Panc1 (cell line): ENCODE data around the gene RNF220. TPM values are rescaled to one million over a fixed set of nuclear protein-coding genes. Genes with fewer than 3 reads are reported as not detected.
A peak's percentile ranks its signal among the peaks of the same experiment; 100 is the strongest.

Experiments
- ATAC-seq: fragments of 200-7000 bp; cut with Tn5 transposase; 2 replicates; pipeline ENCODE4 v1.9.1; 2020; ENCODE audit warnings: mild to moderate bottlenecking, moderate library complexity
- BruUV-seq: library from RNA; stranded (reverse); fragments of 400-500 nt; replicated peaks from 2 replicates; lab custom pipeline; 2021; lab: Mats Ljungman, UMichigan
- CTCF ChIA-PET: fragments of 300-600 bp; sonication (Branson Sonifier 250); formaldehyde crosslinking; loops from one replicate; lab custom pipeline; 2022; ENCODE audit warnings: antibody characterized with exemption; lab: Charles Lee
- POLR2A ChIA-PET: fragments of 300-600 bp; sonication (Branson Sonifier 250); formaldehyde crosslinking; loops from one replicate; lab custom pipeline; 2022; ENCODE audit warnings: antibody characterized with exemption; lab: Charles Lee
- DNase-seq: peaks from one replicate; pipeline ENCODE4 v3.0.0-alpha.2; 2010; ENCODE audit warnings: low read depth, low spot score
- H3K27ac ChIP-seq: 2 replicates; pipeline ENCODE4 v1.5.1; 2011; ENCODE audit warnings: mild to moderate bottlenecking, low read length, inconsistent platforms
- H3K27me3 ChIP-seq: fragments of 200-500 bp; sonication (Bioruptor generic); 2 replicates; pipeline ENCODE4 v1.6.0; 2014; ENCODE audit warnings: low read length, inconsistent platforms; ENCODE audit not compliant: control insufficient read depth, insufficient read depth
- H3K36me3 ChIP-seq: fragments of 200-500 bp; sonication (Bioruptor generic); 2 replicates; pipeline ENCODE4 v1.5.1; 2014; ENCODE audit warnings: inconsistent platforms, mild to moderate bottlenecking, low read length, moderate library complexity; ENCODE audit not compliant: control insufficient read depth, insufficient read depth
- H3K4me1 ChIP-seq: 2 replicates; pipeline ENCODE4 v1.5.1; 2011; ENCODE audit warnings: inconsistent platforms, mild to moderate bottlenecking, low read length, moderate library complexity; ENCODE audit not compliant: control insufficient read depth, insufficient read depth
- H3K4me3 ChIP-seq, 2 experiments: 2 replicates each; pipeline ENCODE4 v1.5.1; 2011 to 2012; ENCODE audit warnings: low read depth in 2 of 2, low read length in 2 of 2, mild to moderate bottlenecking in 2 of 2, inconsistent platforms in 1 of 2, moderate library complexity in 1 of 2
- H3K9me3 ChIP-seq: fragments of 200-500 bp; sonication (Bioruptor generic); 2 replicates; pipeline ENCODE4 v1.5.1; 2014; ENCODE audit warnings: low read depth, mild to moderate bottlenecking, inconsistent platforms, low read length, moderate library complexity; ENCODE audit not compliant: control insufficient read depth, insufficient read depth
- CTCF ChIP-seq: fragments of 450-650 bp; IDR thresholded peaks from 2 replicates; pipeline ENCODE4 v1.5.1; 2017; ENCODE audit warnings: mild to moderate bottlenecking
- POLR2AphosphoS5 ChIP-seq: IDR thresholded peaks from 2 replicates; pipeline ENCODE4 v1.6.1; 2012; ENCODE audit warnings: mild to moderate bottlenecking, low read depth, low read length, moderate library complexity
- REST ChIP-seq, 2 experiments: IDR thresholded peaks; 2 replicates each; pipeline ENCODE4 v1.6.1; 2011 to 2012; ENCODE audit warnings: low read depth in 2 of 2, control low read depth in 1 of 2, low read length in 1 of 2, mild to moderate bottlenecking in 1 of 2, moderate library complexity in 1 of 2; ENCODE audit not compliant: insufficient read depth in 1 of 2
- SIN3A ChIP-seq: IDR thresholded peaks from 2 replicates; pipeline ENCODE4 v1.6.1; 2012; ENCODE audit warnings: low read depth, mild to moderate bottlenecking, low read length, moderate library complexity, borderline replicate concordance; ENCODE audit not compliant: insufficient read depth
- TCF7L2 ChIP-seq: IDR thresholded peaks from 2 replicates; pipeline ENCODE4 v1.6.1; 2011; ENCODE audit warnings: mild to moderate bottlenecking, low read depth, low read length, inconsistent platforms
- in situ Hi-C: cut with HindIII; loops from 2 replicates; pipeline ENCODE4 v1.10.0; 2016; ENCODE audit warnings: low sequenced_read_pairs, low pct_unique_long_range_greater_than_20kb
- intact Hi-C: fragments of 100-400 bp; cut with micrococcal nuclease; formaldehyde crosslinking; loops from one replicate; pipeline ENCODE4 v1.10.0; 2022; ENCODE audit not compliant: unreplicated experiment
- total RNA-seq: library from RNA; stranded (reverse); gene quantifications from one replicate; pipeline ENCODE4 v1.2.1, GENCODE V29; 2021; ENCODE audit not compliant: unreplicated experiment

Gene RNF220
- total RNA-seq, 1 experiment from 2014 or later: 64.9 TPM

DNA sequence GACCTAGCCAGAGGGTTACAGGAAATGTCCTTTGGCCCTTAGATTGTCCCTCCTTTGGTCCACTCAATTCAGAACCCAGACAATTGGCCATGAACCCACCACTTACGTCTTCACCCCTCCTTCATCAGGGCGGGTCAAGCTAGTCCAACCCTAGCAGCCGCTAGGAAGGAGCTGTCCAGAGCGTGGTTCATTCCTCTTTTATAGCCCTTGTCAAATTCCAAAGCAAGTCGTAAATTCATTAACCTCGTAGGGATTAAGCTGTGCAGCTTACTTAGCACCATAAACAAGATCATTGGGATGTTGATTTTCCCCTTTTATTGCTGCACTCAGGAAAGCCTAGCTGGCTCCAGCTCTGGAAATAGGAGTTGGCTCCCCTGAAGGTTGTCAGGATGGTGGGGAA, 179.1 kb downstream of the RNF220 start:
- Histone ChIP-seq H3K4me1 (peaks cover 17% of the 10 kb centered on the region), H3K36me3 (no peaks in the 10 kb centered on the region), H3K9me3 (no peaks in the 10 kb centered on the region), H3K27ac (no peak overlapping the region), H3K27me3 (no peaks in the 10 kb centered on the region), H3K4me3 (no peak overlapping the region)
- ChIA-PET POLR2A (interaction anchor here (0.6 kb wide), 1 partner anchor 336 kb away, joined by 3 read pairs; no protein-coding TSS in a partner anchor), CTCF (interaction anchor here (0.5 kb wide), 1 partner anchor 503 kb away, joined by 7 read pairs; no protein-coding TSS in a partner anchor)
- no TSS peak for BruUV-seq
- ATAC-seq (no peak), DNase-seq (no peak)
- intact Hi-C loops (no loop called here), in situ Hi-C loops (no loop called here)
- TF ChIP-seq POLR2AphosphoS5: no peak
- TF ChIP-seq CTCF: no peak
- no peak for TF ChIP-seq SIN3A
- TF ChIP-seq REST (IDR thresholded peaks at IDR 0.05; ENCODE audit: insufficient read depth in 1 of 2, low read depth in 2 of 2, low read length in 1 of 2): peak; percentile 46 to 52; a peak in 2 of 4 replicates
- no peak for TF ChIP-seq TCF7L2

GRCh38 chr1:44585315-44585920, 180.4 kb downstream of the RNF220 start:
- Histone ChIP-seq H3K27ac (0 out of 2 replicates have a peak overlapping the region, but pooled peaks have one; percentile 39), H3K9me3 (no peaks in the 10 kb centered on the region), H3K27me3 (no peaks in the 10 kb centered on the region), H3K4me3 (no peak overlapping the region), H3K36me3 (no peaks in the 10 kb centered on the region), H3K4me1 (peaks cover 17% of the 10 kb centered on the region)
- no peak for TF ChIP-seq SIN3A
- TF ChIP-seq REST (IDR thresholded peaks at IDR 0.05; ENCODE audit: insufficient read depth in 1 of 2, low read depth in 2 of 2, low read length in 1 of 2): no peak
- no peak for TF ChIP-seq CTCF
- TF ChIP-seq TCF7L2: no peak
- no peak for TF ChIP-seq POLR2AphosphoS5
- ATAC-seq (no peak), DNase-seq (no peak)
- POLR2A ChIA-PET: no interaction called here
- no TSS peak for BruUV-seq
- CTCF ChIA-PET: no interaction called here
- in situ Hi-C loops (no loop called here), intact Hi-C loops (no loop called here)
